B cell (primary cell): Measurements from ENCODE around the gene MFAP5. TPM values are rescaled to one million over a fixed set of nuclear protein-coding genes. Genes with fewer than 3 reads are reported as not detected.

ENCODE experiments used
- ATAC-seq: fragments of 200-7000 bp; cut with Tn5 transposase; one replicate; pipeline ENCODE4 v1.10.0; 2021; ENCODE audit warnings: low read depth, mild to moderate bottlenecking, moderate number of reproducible peaks, moderate library complexity
- CTCF ChIA-PET: fragments of 350-600 bp; sonication (Branson Sonifier 250); formaldehyde crosslinking; loops from one replicate; lab custom pipeline; 2021; ENCODE audit warnings: antibody characterized with exemption, inconsistent platforms; lab: Charles Lee
- POLR2A ChIA-PET: fragments of 350-600 bp; sonication (Branson Sonifier 250); formaldehyde crosslinking; loops from one replicate; lab custom pipeline; 2021; ENCODE audit warnings: antibody characterized with exemption; lab: Charles Lee
- DNase-seq: peaks from one replicate; pipeline ENCODE4 v3.0.0; 2013
- H2AFZ ChIP-seq: 2 replicates; pipeline ENCODE4 v1.6.1; 2012; ENCODE audit warnings: mild to moderate bottlenecking, low read depth, low read length; ENCODE audit not compliant: insufficient read depth, poor library complexity, severe bottlenecking
- H3K27ac ChIP-seq, 2 donors: 1 replicate in 1 of 2; 2 replicates in 1 of 2; pipeline ENCODE4 v1.5.1; 2012 to 2013; ENCODE audit warnings: low read length in 2 of 2, mild to moderate bottlenecking in 2 of 2, moderate library complexity in 1 of 2
- H3K27me3 ChIP-seq, 4 experiments: fragments of 200-600 bp in 1 of 4; sonication (generic) in 1 of 4; replicated peaks in 1 of 4; 1 replicate in 2 of 4; 2 replicates in 2 of 4; pipeline versions ENCODE4 v1.6.1 to v1.7.0; 2013 to 2016; ENCODE audit warnings: low read length in 3 of 4, mild to moderate bottlenecking in 2 of 4, mixed read lengths in 1 of 4, moderate library complexity in 1 of 4; ENCODE audit not compliant: insufficient read depth in 4 of 4, control insufficient read depth in 3 of 4; ENCODE audit errors: control extremely low read depth in 1 of 4
- H3K36me3 ChIP-seq, 2 experiments: replicated peaks in 1 of 2; 1 replicate in 1 of 2; 2 replicates in 1 of 2; pipeline versions ENCODE4 v1.6.1 to v1.7.1; 2013; ENCODE audit warnings: low read length in 1 of 2; ENCODE audit not compliant: insufficient read depth in 2 of 2, control insufficient read depth in 1 of 2; ENCODE audit errors: control extremely low read depth in 1 of 2, extremely low read depth in 1 of 2
- H3K4me1 ChIP-seq, 2 donors: fragments of 200-600 bp in 1 of 2; sonication (generic) in 1 of 2; 1 replicate in 1 of 2; 2 replicates in 1 of 2; pipeline versions ENCODE4 v1.5.1 to v1.6.1; 2013 to 2017; ENCODE audit warnings: low read length in 2 of 2; ENCODE audit not compliant: control insufficient read depth in 2 of 2, insufficient read depth in 2 of 2
- H3K4me2 ChIP-seq: replicated peaks from 2 replicates; pipeline ENCODE3; 2012; ENCODE audit warnings: mild to moderate bottlenecking, low read depth, low read length; ENCODE audit not compliant: poor library complexity, severe bottlenecking
- H3K4me3 ChIP-seq, 5 experiments: fragments of 200-600 bp in 1 of 5; sonication (generic) in 1 of 5; 1 replicate in 3 of 5; 2 replicates in 2 of 5; pipeline versions ENCODE4 v1.5.1 to v1.7.0; 2011 to 2016; ENCODE audit warnings: low read length in 4 of 5, mild to moderate bottlenecking in 4 of 5, low read depth in 2 of 5, control low read depth in 1 of 5, moderate library complexity in 1 of 5; ENCODE audit not compliant: insufficient read depth in 1 of 5; ENCODE audit errors: control extremely low read depth in 1 of 5, extremely low read depth in 1 of 5
- H3K79me2 ChIP-seq: fragments of 200-600 bp; sonication (generic); one replicate; pipeline ENCODE4 v1.6.0; 2016; ENCODE audit warnings: low read length; ENCODE audit not compliant: control insufficient read depth, insufficient read depth
- H3K9ac ChIP-seq: fragments of 200-600 bp; sonication (generic); 2 replicates; pipeline ENCODE4 v1.6.1; 2017; ENCODE audit warnings: mild to moderate bottlenecking, low read length, moderate library complexity
- H3K9me3 ChIP-seq, 3 donors: one replicate each; pipeline versions ENCODE4 v1.6.1 to v1.7.1; 2013; ENCODE audit warnings: low read length in 2 of 3; ENCODE audit not compliant: control insufficient read depth in 2 of 3, insufficient read depth in 1 of 3; ENCODE audit errors: control extremely low read depth in 1 of 3
- H4K20me1 ChIP-seq: 2 replicates; pipeline ENCODE4 v1.6.0; 2012; ENCODE audit warnings: mild to moderate bottlenecking, low read length; ENCODE audit not compliant: insufficient read depth, control insufficient read depth, poor library complexity, severe bottlenecking
- H3K27ac Mint-ChIP-seq: one replicate; pipeline ENCODE4 v1.8.0; 2021; ENCODE audit warnings: mixed read lengths
- H3K27me3 Mint-ChIP-seq: one replicate; pipeline ENCODE4 v1.8.0; 2021; ENCODE audit warnings: mixed read lengths
- H3K4me1 Mint-ChIP-seq: one replicate; pipeline ENCODE4 v1.8.0; 2021; ENCODE audit warnings: mixed read lengths
- H3K4me3 Mint-ChIP-seq: one replicate; pipeline ENCODE4 v1.8.0; 2021; ENCODE audit warnings: mixed read lengths
- H3K9me3 Mint-ChIP-seq: one replicate; pipeline ENCODE4 v1.8.0; 2022; ENCODE audit warnings: mixed read lengths; ENCODE audit not compliant: insufficient read depth
- EZH2 ChIP-seq: IDR thresholded peaks from 2 replicates; pipeline ENCODE4 v1.6.1; 2012; ENCODE audit warnings: borderline replicate concordance, low read depth, mild to moderate bottlenecking, moderate library complexity, low read length; ENCODE audit not compliant: insufficient read depth, poor library complexity, severe bottlenecking
- WGBS: methylation state at CpG from one replicate; pipeline ENCODE4 v1.1.5; 2013; ENCODE audit warnings: missing lambda C conversion rate; ENCODE audit not compliant: insufficient coverage; 5-methylcytosine and 5-hydroxymethylcytosine counted together
- intact Hi-C: fragments of 100-400 bp; cut with micrococcal nuclease; formaldehyde crosslinking; loops from one replicate; pipeline ENCODE4 v1.10.0; 2022
- polyA plus RNA-seq: library from polyadenylated mRNA; depleted of rRNA; stranded (reverse); fragments of >200 nt; gene quantifications from 2 replicates; pipeline ENCODE4 v1.2.3, GENCODE V29; 2012
- small RNA-seq: library from RNA; depleted of rRNA; stranded (forward); fragments of <200 nt; gene quantifications from one replicate; pipeline ENCODE3, GENCODE V24; 2012; ENCODE audit warnings: low replicate concordance, low read depth; ENCODE audit not compliant: insufficient read length
- total RNA-seq, 2 donors: library from RNA; stranded (reverse); fragments of 120-200 nt in 1 of 2; gene quantifications; 1 replicate in 1 of 2; 2 replicates in 1 of 2; pipeline versions ENCODE4 v1.2.3 to v1.2.4, GENCODE V29; 2013 to 2022
- TF ChIP-seq, protein P1 (sequence below): fragments of 200-600 bp; IDR thresholded peaks from one replicate; pipeline ENCODE4 v1.8.0; 2022; ENCODE audit warnings: antibody characterized with exemption, mild to moderate bottlenecking

Gene MFAP5
- total and polyA plus RNA-seq, 2 donors (not counting 1 experiment from before 2014, with no cell fraction given): 0.31 to 0.94 TPM

DNA sequence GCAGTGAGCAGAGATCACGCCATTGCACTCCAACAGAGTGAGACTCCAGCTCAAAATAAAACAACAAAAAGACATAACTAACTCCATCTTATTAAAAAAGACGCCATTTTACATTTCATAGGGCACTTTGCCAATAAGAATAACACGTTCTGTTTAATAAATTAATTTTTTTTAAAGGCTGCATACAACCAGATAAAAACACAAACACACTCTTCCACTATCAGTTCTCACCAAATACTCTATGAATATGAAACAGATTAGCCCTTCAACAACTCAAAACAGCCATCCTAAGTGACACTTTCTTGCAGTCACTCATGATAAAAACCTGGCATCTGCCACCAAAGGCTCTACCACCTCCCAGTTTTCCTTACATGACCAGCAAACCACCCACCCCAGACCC, 66.1 kb downstream of the MFAP5 start:
- Mint-ChIP-seq H3K4me3 (no peak overlapping the region), H3K9me3 (no peaks in the 10 kb centered on the region), H3K27ac (no peak overlapping the region), H3K4me1 (no peaks in the 10 kb centered on the region), H3K27me3 (peaks cover 3% of the 10 kb centered on the region)
- Histone ChIP-seq H3K9ac (no peak overlapping the region), H3K36me3 (no peaks in the 10 kb centered on the region), H3K79me2 (no peaks in the 10 kb centered on the region), H3K9me3 (no peaks in the 10 kb centered on the region), H3K4me2 (no peak overlapping the region), H3K27me3 (no peaks in the 10 kb centered on the region), H3K4me3 (no peak overlapping the region), H3K27ac (no peak overlapping the region), H4K20me1 (no peaks in the 10 kb centered on the region), H3K4me1 (no peaks in the 10 kb centered on the region), H2AFZ (no peak overlapping the region)
- ChIA-PET CTCF (no interaction called here), POLR2A (no interaction called here)
- no peak for ATAC-seq
- TF ChIP-seq EZH2: no peak
- TF ChIP-seq, protein P1, sequence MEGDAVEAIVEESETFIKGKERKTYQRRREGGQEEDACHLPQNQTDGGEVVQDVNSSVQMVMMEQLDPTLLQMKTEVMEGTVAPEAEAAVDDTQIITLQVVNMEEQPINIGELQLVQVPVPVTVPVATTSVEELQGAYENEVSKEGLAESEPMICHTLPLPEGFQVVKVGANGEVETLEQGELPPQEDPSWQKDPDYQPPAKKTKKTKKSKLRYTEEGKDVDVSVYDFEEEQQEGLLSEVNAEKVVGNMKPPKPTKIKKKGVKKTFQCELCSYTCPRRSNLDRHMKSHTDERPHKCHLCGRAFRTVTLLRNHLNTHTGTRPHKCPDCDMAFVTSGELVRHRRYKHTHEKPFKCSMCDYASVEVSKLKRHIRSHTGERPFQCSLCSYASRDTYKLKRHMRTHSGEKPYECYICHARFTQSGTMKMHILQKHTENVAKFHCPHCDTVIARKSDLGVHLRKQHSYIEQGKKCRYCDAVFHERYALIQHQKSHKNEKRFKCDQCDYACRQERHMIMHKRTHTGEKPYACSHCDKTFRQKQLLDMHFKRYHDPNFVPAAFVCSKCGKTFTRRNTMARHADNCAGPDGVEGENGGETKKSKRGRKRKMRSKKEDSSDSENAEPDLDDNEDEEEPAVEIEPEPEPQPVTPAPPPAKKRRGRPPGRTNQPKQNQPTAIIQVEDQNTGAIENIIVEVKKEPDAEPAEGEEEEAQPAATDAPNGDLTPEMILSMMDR: no peak
- DNase-seq: no peak
- WGBS: 100% methylated on average over 1 of the region's 3 CpGs
- intact Hi-C loops: no loop called here

Small RNA genes lying within 50 kb of the gene (small RNA-seq; reads per million reads assigned to genes)
- gene RF00564: not detected

Other genes starting within 250 kb of the MFAP5 start
- not detected in 2 replicates for gene CLEC6A, start 206.9 kb downstream of the MFAP5 start, total RNA-seq
- gene CLEC6A, start 206.9 kb downstream of the MFAP5 start, polyA plus RNA-seq: 0.07 TPM in 1 of 2 replicates, not detected in the other
- not detected in 2 replicates for gene CLEC4D, start 149.3 kb downstream of the MFAP5 start, total RNA-seq
- gene CLEC4D, start 149.3 kb downstream of the MFAP5 start, polyA plus RNA-seq: not detected in 2 replicates
- not detected in 2 replicates for gene CLEC4E, start 121.9 kb downstream of the MFAP5 start, total RNA-seq
- gene CLEC4E, start 121.9 kb downstream of the MFAP5 start, polyA plus RNA-seq: 0.06 and 0.17 TPM in 2 replicates
- gene AICDA, start 50.0 kb downstream of the MFAP5 start, total RNA-seq: 0.94 and 0.95 TPM in 2 replicates
- 1.0 TPM in 1 of 2 replicates, not detected in the other for gene AICDA, start 50.0 kb downstream of the MFAP5 start, polyA plus RNA-seq
- 54.2 and 64.1 TPM in 2 replicates for gene RIMKLB, start 35.2 kb upstream of the MFAP5 start, total RNA-seq
- 27.8 and 35.8 TPM in 2 replicates for gene RIMKLB, start 35.2 kb upstream of the MFAP5 start, polyA plus RNA-seq
- gene A2ML1, start 159.8 kb upstream of the MFAP5 start, total RNA-seq: not detected in 2 replicates
- gene A2ML1, start 159.8 kb upstream of the MFAP5 start, polyA plus RNA-seq: not detected in 2 replicates